Pons (tissue), 1 donor: ENCODE results near the gene WDR88.
A peak's percentile ranks its signal among the peaks of the same experiment; 100 is the strongest.
"Not testable (repeated sequence)": the region's sequence is repeated elsewhere in the genome, so short reads cannot be mapped to it uniquely, and the experiment has no call there.

Source experiments
- DNase-seq: peaks from one replicate; pipeline ENCODE4 v3.0.0-alpha.2; 2016; ENCODE audit warnings: low spot score

Gene WDR88

DNA sequence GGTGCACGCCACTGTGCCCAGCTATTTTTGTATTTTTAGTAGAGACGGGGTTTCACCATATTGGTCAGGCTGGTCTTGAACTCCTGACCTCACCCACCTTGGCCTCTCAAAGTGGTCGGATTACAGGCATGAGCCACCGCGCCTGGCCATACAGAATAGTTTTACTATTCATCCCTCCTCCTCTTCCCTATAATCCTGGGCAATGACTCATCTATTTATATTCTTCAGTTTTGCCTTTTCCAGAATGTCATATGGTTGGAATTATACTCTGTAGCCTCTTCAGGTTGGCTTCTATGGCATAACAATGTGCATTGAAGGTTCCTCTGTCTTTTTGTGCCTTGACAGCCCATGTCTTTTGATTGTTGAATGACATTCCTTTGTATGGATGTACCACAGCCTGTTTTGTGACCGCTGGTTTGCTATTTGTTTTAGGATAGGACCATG lies 40.0 kb downstream of the WDR88 start:
- DNase-seq = no peak

DNA sequence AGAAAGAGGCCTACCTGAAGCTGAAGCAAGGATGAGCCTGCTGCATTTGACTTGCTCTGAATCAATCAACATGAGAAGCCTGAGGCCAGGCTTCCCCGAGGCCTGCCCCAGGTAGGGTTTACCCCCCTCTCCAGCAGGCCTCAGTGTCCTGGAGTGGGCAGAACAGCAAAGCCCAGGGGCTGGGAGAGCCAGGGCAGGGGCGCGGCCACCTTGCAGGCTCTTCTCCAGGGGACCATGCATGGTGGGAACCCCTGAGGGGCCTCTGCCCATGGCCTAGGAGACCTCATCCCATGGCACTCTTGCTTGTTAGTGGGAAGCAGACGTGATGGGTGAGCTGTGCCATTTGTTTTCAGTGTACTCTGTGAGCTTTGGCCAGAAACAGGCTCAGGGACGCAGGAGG lies 42.3 kb downstream of the WDR88 start:
- no peak for DNase-seq

GRCh38 chr19:33175156-33175782 lies 43.4 kb downstream of the WDR88 start:
- DNase-seq = no peak

DNA sequence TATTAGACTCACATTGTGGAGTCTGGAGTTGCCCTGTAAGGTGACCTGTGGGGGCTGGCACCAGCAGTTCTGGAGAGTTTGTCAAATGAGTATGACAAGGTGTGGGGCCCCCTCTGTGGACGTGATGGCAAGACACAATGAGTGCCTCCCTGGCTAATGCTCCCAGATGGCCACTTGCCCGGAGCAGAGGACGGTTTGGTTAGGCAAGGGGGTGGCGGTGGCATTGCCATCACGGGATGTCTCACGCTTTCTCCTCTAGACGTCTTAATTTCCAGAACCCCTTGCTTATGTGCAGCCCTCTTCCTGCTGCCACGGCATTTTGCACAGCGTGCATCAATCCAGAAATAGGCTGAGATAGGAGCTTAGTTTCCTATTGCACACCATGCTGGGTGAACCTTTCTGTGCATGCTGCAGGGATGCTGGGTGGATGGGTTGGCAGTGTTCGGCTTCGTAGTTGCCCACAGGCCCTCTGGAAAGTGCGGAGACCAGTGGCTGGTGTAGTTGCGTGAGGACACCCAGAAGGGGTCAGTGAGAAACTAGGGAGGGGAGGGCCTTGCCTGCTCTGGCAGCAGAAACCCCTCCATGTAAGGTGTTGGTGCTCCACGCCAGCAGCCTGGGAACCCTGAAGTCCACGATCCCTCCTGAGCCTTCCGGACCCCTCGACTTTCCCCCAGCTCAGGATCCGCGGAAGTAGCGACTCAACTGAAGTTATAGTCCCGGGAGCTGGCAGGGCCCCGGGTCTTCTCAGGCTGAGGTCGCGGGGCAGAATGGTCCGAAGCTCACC lies 44.2 kb downstream of the WDR88 start:
- DNase-seq = peak; percentile 7

GRCh38 chr19:33176670-33177416 lies 44.9 kb downstream of the WDR88 start:
- peak; percentile 98 for DNase-seq

GRCh38 chr19:33177417-33177979 lies 45.6 kb downstream of the WDR88 start:
- no peak for DNase-seq

DNA sequence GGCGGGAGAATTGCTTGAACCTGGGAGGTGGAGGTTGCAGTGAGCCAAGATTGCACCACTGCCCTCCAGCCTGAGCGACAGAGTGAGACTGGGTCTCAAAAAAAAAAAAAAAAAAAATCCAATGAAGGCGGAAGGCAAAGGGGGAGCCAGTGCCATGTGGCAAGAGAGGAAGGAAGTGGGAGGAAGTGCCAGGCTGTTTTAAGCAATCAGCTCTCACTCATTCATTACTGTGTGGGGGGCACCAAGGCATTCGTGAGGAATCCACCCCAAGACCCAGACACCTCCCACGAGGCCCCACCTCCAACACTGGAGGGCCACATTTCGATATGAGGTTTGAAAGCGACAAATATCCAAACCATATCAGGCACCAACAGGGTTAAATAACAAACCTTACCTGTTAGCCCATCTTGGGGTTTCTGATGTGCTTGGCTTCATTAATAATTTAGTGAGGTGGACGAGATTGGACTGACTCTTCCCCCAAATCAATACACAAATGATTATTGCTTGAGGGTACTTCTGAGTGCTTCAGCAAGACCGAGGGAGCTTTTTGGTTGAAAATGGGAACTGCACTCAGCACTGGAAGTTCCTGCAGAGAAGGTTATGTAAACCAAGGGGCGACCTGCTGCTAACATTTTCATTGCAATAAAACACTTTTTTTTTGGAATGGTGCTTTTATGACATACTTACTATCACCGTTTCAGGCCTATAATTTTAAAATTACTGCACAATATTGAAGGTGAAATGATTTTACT lies 54.7 kb downstream of the WDR88 start:
- peak; percentile 27 for DNase-seq

DNA sequence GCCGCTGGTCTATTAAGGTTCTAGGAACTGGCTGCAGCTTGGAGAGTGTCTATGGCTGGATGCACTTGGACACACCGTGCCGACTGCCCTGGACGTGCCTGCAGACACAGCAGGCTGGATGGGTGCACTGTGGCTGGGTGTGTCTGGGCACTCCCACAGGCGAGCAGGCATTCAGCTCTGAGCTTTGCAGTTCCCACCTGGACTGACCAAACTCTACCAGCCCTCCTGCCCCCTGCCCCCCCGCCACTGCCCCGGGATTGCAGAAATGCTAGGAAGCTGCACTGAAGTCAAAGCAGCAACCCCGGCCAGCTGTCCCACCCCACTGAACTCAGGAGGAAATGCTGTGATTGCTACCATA lies 55.2 kb downstream of the WDR88 start:
- DNase-seq = no peak

GRCh38 chr19:33189453-33189852 lies 57.5 kb downstream of the WDR88 start:
- no peak for DNase-seq

- DNase-seq = not testable (repeated sequence)
These were observed 59.2 kb downstream of the WDR88 start for GRCh38 chr19:33191092-33191491.

- DNase-seq = no peak
These were observed 59.6 kb downstream of the WDR88 start for GRCh38 chr19:33191501-33191900.

- DNase-seq = no peak
These were observed 60.1 kb downstream of the WDR88 start for GRCh38 chr19:33192010-33192409.

DNA sequence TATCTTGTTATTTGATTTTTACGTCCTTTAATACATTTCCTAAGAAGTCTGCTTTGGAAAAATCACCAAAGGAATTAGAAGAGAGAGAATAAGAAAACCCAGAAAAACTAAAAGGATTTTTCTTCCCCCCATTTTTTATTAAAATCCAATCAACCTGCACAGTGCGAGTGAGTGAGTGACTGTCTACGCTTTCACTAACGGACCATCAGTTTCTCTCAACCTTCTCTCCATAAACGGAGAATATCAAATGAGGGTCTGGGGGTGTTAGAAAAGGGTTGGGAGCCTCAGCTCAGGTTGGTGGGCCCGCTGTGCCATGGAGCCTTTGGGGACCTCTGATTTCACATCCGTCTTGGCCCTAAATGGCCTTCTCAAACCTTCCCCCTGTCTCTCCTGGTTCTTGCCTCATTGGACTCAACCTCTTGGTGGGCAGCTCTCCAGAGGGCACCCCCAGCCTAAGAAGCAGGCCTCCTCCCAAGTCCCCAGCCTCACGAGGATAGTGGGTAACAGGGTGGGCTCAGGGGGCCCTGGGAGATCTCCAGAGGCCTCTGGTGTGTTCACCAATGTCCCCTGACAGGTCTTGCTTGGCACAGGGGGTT lies 61.5 kb downstream of the WDR88 start:
- DNase-seq = no peak

DNA sequence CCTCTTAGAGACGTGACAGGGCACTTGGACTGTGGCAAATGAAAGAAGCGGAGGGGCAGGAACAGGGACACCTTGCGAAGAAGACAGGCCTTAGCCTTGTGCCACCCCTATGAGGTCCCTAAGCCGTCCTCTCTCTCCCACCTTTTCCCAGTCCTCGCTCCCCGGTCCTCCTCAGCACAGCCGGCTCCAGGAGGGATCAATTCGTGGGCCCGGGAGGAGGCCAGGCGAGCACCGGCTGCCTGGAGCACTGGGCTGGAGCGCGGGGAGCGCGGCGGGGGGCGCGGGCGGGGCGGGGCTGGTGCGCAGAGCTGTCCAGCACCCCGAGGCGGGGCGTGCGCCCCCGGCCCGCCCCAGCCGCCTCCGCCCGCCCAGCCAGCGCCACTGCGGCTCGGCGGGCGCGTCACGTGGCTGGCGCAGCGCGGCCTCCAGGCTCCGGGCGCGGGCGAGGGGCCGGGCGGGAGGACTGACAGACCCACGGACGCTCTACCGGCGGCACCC lies 62.0 kb downstream of the WDR88 start, which contains the start of gene LRP3:
TSS of gene LRP3 (plus strand) at position 466 of the 498 bp plus-strand sequence. CDS start 456 bp downstream, outside the sequence.
- DNase-seq = peak; percentile 26

GRCh38 chr19:33194532-33194885 lies 62.6 kb downstream of the WDR88 start:
- no peak for DNase-seq

DNA sequence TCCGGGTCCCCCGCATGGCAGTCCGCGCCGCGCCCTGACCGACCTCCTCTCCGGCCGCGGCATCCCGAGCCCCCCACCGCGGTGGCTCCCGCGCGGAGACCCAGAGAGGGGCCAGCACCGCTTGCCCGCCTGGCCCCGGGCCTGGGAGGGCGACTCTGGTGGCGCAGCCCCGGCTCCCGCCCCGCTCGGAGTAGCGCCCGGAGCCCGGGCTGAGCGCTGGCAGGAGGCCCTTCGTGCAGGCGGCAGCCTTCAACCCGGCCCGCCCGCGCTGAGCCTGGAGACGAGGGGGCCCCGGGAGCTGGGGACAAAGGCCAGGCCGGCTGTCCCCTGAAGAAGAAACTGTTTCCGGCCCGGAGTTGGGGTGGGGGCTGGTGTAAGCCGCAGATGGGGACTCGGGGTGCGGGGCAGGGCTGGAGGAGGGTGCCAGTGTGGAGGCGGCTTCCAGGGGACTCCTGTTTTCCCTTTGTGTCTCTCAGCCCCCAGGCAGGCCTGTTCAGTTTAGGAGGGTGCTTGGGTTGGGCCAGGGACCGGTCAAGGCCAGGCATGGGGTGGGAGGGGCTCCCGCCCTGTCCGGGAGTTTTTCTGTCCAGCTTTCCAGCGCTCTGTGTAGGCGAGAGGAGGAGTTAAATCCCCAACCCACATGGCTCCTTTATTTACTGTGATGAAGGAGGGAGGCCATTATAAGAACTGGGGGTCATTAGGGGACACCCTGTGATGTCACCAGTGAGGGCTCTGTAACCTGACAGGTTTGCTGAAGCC lies 63.2 kb downstream of the WDR88 start:
- no peak for DNase-seq

DNA sequence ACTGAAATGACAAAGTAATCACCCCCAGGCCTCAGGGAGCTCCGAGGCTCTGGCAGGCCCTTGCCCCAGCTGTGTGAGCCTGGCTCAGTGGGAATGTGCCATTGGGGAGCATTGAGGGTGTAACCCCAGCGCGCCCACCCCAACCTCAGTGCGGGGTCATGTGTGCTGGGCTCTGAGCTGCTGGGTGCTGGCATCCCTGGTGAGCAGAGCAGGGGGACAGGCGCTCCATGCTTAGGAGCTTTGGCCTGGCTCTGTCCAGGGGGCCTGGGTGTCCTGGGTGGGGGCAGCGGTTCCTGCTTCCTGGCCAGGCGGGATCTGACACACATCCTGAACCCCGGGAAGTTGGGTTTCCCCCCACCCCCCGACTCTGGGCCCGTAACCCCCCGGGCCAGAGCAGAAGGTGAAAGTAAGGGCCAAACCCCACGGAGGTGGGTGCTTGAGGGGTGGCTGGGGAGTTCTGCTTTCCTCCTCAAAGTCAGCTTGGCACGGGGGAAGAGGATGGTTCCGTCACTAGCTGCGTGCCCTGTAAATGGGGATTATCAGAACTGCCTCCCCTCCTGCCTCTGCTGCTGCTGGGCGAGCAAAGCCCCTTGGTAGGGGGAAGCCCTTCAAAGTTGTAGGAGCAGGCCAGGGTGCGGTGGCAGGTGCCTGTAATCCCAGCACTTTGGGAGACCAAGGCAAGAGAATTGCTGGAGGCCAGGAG lies 63.9 kb downstream of the WDR88 start:
- no peak for DNase-seq

GRCh38 chr19:33196446-33197193 lies 64.7 kb downstream of the WDR88 start:
- no peak for DNase-seq

DNA sequence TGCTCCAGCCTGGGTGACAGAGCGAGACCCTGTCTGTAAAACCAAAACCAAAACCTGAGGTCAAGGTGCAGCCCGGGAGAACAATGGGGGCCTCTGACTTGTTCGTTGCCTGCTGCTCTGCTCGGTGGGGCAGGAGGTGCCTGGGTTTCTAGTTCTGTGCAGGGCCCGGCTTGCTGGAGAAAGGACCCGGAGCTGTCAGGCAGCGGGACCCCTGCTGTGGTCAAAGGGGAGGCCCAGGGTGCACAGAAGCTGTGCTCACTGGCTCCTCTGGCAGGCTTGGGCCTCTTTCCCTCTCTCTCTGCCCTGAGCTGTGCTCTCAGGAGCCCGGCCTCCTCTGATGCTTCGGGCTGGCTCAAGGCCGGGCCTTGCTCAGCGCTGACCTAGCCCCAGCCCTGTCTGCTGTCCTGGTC lies 65.7 kb downstream of the WDR88 start:
- no peak for DNase-seq
